Uterus (tissue), 2 donors: ENCODE measurements around the gene ERI3.

ENCODE experiments used
- CTCF ChIP-seq, 4 experiments: fragments of 200-600 bp in 2 of 4; fragments of 450-650 bp in 2 of 4; sonication (generic) in 2 of 4; IDR thresholded peaks; one replicate each; pipeline ENCODE4 v1.5.1; 2016 to 2019; ENCODE audit warnings: antibody characterized with exemption in 4 of 4, mild to moderate bottlenecking in 2 of 4, moderate library complexity in 1 of 4
- POLR2A ChIP-seq, 2 donors: fragments of 450-650 bp; IDR thresholded peaks; one replicate each; pipeline ENCODE4 v1.6.1; 2016; ENCODE audit warnings: antibody characterized with exemption in 2 of 2, mild to moderate bottlenecking in 1 of 2, moderate library complexity in 1 of 2

DNA sequence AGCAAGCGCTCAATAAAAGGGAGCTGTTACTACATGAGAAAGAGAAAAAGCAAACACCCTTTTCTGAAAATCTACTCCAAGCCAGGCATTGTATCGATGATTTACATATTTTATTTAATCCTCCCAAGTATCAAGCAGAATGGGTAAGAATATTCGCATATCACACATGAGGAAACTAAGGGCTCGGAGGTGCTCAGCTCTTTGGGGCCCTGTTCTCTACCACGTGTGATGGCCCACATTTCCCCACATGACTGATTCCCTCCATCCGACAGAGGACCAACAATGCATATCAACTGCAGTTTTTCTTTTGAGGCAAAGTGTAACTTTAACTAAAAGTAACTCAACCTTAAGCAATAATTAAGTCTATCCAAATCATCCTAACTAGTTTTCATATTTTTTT lies 8.2 kb downstream of the ERI3 start:
- TF ChIP-seq POLR2A (IDR thresholded peaks at IDR 0.05) (no peak), CTCF (IDR thresholded peaks at IDR 0.05) (no peak)
